ENCODE data around the gene ZSWIM4. TPM values are rescaled to one million over a fixed set of nuclear protein-coding genes. Genes with fewer than 3 reads are reported as not detected.

Gene ZSWIM4
- total RNA-seq, 1 donor from 2014 or later = 13.5 TPM

DNA sequence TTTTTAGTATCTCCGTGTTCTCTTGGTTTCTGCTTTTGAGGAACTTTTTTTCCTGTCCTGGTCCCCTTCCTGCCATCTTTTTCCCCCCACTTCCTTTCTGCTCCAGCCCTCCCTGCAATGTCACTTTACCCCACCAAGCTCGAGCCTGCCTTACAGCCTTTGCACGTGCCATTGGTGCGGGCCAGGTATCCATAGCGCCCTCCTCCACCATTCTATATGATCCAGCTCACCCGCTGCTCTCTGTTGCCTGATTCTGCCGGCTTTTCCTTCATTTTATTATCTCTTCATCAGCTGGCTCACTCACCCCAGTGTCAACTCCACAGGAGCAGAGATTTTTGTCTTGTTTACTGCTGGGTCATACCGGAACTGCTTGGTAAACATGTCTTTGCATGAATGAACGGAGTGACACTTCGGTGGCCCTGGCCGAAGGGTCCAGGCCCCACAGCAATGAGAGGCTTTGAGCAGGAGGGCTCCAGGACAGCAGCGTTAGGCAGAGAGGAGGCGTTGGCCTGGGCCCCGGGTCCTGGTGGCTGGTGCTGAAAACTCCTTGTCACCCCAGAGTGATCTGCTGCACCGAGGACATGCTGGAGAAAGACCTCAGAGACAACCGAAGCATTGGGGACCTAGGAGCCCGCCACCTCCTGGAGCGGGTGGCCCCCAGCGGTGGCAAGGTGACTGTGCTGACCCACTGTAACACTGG is 29.7 kb upstream of the ZSWIM4 start:
- DNase-seq (ENCODE audit: low read depth) = no peak
- peak overlapping the region; percentile 81 for H3K4me3 ChIP-seq (ENCODE audit: low read depth, low read length)
- TF ChIP-seq, protein P1, sequence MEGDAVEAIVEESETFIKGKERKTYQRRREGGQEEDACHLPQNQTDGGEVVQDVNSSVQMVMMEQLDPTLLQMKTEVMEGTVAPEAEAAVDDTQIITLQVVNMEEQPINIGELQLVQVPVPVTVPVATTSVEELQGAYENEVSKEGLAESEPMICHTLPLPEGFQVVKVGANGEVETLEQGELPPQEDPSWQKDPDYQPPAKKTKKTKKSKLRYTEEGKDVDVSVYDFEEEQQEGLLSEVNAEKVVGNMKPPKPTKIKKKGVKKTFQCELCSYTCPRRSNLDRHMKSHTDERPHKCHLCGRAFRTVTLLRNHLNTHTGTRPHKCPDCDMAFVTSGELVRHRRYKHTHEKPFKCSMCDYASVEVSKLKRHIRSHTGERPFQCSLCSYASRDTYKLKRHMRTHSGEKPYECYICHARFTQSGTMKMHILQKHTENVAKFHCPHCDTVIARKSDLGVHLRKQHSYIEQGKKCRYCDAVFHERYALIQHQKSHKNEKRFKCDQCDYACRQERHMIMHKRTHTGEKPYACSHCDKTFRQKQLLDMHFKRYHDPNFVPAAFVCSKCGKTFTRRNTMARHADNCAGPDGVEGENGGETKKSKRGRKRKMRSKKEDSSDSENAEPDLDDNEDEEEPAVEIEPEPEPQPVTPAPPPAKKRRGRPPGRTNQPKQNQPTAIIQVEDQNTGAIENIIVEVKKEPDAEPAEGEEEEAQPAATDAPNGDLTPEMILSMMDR (conservative IDR thresholded peaks at IDR 0.05; ENCODE audit: low read depth, low read length) = no peak

DNA sequence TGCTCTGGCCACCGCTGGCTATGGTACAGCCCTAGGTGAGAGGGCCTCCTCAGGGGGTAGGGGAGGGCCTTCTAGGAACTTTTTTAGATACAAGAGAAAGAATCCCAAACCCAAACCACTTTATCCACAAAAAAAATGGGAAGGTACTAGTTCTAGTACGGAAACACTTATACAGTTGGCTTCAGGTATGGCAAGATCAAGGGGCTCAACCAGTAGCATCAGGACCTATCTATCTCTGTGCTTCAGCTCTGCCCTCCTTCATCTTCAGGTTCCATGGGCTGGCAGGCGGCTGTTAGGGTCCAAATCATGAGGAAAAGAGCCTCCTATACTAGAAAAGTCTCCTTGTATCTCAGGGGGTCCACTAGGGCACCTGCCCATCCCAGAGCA is 29.2 kb upstream of the ZSWIM4 start:
- no peak overlapping the region for H3K4me3 ChIP-seq (ENCODE audit: low read depth, low read length)

DNA sequence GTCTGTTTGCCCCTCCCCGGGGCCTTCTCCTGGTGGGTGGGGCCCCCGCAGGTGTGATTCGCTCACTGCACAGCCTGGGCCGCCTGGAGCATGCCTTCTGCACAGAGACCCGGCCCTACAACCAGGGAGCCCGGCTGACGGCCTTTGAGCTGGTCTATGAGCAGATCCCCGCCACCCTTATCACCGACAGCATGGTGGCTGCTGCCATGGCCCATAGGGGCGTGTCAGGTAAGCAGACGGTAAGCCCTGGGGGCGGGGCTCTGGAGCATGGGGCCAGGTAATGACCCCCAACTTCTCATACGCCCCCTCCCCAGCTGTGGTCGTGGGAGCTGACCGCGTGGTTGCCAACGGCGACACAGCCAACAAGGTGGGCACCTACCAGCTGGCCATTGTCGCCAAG is 26.7 kb upstream of the ZSWIM4 start:
- no peak for DNase-seq (ENCODE audit: low read depth)
- H3K4me3 ChIP-seq (ENCODE audit: low read depth, low read length) = no peak overlapping the region
- TF ChIP-seq, protein P1 (conservative IDR thresholded peaks at IDR 0.05; ENCODE audit: low read depth, low read length) = no peak

More for the DNA sequence above, 29.2 kb upstream of the ZSWIM4 start:
- DNase-seq (ENCODE audit: low read depth) = no peak
- TF ChIP-seq, protein P1 (conservative IDR thresholded peaks at IDR 0.05; ENCODE audit: low read depth, low read length) = no peak

DNA sequence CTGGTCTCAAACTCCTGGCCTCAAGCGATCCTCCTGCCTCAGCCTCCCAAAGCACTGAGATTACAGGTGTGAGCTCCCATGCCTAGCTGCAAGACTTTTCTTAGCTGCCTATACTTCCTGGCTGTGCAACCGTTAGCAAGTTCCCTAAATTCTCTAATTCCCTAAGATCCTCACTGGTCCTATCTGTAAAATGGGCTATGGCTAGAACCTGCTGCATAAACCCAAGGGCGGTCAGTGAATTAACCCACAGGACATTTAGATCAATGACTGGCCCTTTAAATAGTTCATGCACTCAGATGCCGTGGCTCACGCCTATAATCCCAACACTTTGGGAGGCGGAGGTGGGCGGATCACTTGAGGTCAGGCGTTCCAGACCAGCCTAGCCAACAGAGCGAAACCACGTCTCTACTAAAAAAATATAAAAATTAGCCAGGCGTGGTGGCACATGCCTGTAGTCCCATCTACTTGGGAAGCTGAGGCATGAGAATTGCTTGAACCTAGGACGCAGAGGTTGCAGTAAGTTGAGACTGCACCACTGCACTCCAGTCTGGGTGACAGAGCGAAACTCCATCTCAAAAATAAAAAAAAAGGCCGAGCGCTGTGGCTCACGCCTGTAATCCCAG is 25.1 kb upstream of the ZSWIM4 start:
- TF ChIP-seq, protein P1 (conservative IDR thresholded peaks at IDR 0.05; ENCODE audit: low read depth, low read length) = no peak
- DNase-seq (ENCODE audit: low read depth) = peak; percentile 74
- no peak overlapping the region for H3K4me3 ChIP-seq (ENCODE audit: low read depth, low read length)

DNA sequence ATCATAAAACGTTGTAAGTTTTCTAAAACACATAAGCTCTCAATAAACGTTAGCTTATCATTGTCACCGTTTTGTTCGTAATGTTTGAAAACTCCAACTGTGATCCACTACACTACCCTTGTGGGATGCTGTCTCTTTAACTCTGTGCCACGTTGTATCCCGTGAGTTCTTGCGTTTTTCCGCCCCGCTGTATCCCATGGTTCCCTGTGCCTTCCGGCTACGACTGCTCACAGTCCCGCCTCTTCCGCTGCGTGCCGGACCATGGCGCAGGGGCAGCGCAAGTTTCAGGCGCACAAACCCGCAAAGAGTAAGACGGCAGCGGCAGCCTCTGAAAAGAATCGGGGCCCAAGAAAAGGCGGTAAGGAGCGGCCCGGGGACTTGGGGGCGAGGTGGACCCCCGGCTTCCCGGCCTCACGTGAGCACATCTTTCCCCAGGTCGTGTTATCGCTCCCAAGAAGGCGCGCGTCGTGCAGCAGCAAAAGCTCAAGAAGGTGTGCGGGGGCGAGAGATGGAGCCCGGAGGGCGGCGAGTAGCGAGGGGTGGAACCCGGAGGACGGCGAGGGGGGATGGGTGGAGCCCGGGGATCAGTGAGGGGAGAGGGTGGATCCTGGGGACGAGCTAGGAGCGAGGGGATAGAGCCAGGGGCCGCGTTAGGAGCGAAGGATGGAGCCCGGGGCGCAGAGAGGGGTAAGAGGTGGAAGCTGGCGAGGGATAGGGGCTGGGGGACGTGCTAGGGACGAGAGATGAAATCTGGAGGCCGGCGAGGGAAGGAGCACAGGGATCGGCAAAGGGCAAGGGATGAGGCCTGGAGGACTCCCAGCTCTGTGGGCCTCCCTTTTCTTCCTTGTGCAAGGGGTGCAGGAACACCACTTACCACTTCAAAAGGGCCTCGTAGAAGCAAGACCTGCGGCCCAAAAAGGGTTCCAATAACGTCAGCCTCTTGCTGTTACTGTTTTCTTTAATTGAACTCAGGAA is 20.7 kb upstream of the ZSWIM4 start, which contains the start of gene C19orf53:
Gene C19orf53 (plus strand): TSS at position 240 of the 975 bp plus-strand sequence. CDS start 22 bp downstream, at position 262.
- H3K4me3 ChIP-seq (ENCODE audit: low read depth, low read length) = peak within 1 kb of the TSS; percentile 96
- no peak for DNase-seq (ENCODE audit: low read depth)
- TF ChIP-seq, protein P1 (conservative IDR thresholded peaks at IDR 0.05; ENCODE audit: low read depth, low read length) = no peak

DNA sequence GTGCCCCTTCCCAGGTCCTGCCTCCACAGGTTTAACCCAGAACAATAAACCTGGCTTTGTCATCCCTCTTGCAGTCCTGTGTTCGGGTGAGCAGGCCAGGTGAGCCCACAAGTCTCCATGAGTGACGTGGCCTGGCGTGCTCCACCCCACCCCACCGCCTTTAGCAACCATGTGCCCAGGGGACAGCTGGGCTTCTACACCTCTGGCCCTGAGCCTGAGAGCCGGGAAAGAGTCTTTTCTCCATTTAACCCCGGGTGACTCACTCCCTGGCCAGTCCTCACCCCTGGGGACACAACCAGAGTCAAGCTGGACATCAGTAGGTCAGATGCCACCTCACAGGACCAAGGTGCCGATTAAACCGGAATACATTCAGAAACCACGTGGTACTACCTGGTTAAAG is 16.8 kb upstream of the ZSWIM4 start:
- TF ChIP-seq, protein P1 (conservative IDR thresholded peaks at IDR 0.05; ENCODE audit: low read depth, low read length) = no peak
- H3K4me3 ChIP-seq (ENCODE audit: low read depth, low read length) = no peak overlapping the region

More for the DNA sequence above, 16.8 kb upstream of the ZSWIM4 start:
- no peak for DNase-seq (ENCODE audit: low read depth)
